ENCODE results near the gene VGF.

Gene VGF

DNA sequence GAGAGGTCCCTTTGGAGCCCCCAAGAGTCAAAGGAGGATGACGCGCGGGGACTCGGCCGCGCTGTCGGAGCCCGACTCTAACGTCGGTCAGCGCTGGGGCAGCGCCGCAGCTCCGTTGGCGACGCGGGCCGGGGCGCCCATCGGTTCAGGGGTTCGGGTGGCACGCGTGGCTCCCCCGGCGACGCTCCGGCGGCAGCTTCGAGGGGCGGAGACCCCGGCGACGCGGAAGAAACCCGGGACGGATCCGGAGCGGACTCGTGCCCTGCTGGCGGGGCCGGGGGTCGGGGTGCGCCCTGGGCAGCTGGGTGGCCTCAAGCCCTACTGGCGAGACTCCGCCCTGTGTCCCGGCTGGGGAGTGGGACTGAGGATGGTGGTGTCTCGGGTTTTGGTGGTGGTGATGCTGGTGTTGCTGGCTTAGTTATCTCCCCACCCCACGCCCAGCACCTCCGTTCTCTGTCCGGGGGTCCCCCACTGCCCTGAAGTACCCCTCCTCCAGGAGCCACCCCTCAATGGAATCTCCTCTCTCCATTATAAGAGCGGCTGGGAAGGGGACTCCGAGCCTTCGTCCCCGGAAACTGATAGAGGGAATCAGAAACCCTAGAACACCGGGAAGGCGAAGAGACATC lies 14.9 kb upstream of the VGF start, which contains the start of gene NAT16:
Gene NAT16 (minus strand): TSS at position 164 of the 626 bp plus-strand sequence. CDS start 5,486 bp downstream, outside the sequence.
- DNase-seq, result no peak

- DNase-seq, result no peak
Observed at GRCh38 chr7:101179713-101180112, 14.3 kb upstream of the VGF start.

- DNase-seq, result no peak
Observed at GRCh38 chr7:101179117-101179516, 13.7 kb upstream of the VGF start.

GRCh38 chr7:101177644-101178043 lies 12.3 kb upstream of the VGF start:
- DNase-seq, result no peak

DNA sequence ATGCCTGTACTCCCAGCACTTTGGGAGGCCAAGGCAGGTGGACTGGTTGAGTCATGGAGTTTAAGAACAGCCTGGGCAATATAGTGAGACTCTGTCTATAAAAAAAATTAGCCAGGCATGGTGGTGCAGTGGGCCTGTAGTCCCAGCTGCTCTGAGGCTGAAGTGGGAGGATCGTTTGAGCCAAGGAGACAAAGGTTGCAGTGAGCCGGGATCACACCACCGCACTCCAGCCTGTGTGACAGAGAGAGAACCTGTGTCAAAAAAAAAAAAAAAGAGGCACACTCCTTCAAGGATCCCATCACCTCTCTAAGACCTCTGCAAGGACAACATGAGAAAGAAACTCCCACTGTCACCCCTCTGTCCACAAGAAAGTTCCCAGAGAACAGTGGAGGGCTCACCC lies 10.3 kb upstream of the VGF start:
- no peak for DNase-seq

DNA sequence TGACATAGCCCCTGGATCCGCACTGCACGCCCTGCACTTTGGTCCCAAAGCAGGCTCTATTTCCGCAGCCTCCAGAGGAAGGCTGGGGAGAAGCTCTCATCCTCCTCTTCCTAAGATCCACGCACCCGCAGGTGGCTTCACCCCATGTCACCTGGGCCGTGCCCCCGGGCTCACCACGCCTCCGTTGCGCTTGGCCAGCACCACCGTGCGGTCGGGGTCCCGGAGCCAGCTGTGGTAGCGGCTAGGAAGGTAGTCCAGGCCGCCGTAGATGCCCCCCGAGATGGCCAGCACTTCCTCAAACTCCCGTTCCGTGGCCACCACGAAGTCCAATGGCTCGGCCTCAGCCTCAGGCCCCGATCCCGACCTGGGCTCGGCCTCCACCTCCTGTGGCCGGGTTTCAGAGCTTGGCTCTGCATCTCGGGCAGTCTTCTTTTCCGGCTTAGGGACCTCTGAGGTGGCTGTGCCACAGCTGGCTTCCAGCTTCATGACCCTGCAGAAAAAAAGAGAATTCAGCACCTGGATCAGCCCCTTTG lies 9.0 kb upstream of the VGF start:
- no peak for DNase-seq

DNA sequence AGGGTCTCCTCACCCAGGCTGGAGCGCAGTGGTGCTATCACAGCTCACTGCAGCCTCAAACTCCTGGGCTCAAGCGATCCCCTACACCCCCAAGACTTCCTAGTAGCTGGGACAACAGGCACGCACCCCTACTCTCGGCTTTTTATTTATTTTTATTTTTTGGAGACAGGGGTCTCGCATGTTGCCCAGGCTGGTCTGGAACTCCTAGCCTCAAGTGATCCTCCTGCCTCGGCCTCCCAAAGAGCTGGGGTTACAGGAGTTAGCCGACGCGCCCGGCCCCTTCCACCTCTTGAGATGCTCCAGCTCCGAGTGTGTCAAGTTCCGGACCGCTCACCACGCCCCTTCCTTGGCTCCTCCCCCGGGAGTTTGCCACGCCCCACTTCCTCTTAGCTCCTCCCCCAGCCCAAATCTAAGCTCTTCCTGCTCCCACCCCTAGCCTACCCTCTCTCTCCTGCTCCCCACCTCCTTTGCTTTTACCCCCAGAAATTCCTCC lies 8.4 kb upstream of the VGF start:
- DNase-seq, result peak; percentile 7

GRCh38 chr7:101172854-101173751 lies 7.7 kb upstream of the VGF start:
- peak; percentile 71 for DNase-seq

DNA sequence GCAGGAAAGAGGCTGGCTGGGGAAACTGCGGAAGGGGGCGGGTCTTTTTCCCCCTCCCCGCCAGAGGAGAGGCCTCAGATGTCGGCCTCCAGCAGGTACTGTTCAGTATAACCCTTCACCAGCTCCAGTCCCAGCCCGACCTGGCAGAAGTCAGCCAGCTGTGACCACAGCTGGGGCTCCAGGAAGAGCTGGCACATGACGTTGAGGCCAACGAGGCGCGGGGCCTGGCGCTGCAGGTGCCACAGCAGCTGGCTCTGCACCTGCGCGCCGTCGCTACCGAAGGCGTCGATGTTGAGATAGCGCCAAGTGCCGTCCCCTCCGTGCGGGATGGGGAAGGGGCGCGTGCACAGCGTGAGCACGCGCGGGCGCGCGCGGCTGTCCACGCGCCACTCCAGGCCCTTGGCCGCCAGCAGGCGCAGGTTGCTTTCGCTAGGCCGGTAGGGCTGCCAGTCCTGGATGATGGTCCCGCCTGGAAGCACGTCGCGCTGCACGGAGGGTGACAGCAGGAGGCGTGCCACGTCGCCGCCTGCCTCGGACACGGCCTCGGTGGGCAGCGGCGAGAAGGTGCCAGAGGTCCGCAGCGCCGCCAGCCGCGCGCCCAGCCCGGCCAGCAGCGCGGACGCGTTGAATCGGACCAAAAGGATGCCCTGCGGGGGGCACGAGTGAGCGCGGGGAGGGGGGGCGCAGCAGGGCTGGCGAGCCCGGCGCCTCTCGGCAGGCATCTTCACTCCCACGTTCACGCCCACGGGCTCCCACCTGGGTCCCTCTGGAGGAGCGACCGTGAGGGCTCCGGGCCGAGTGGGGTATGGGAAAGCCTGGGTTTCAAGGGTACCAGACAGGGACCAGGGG lies 6.9 kb upstream of the VGF start:
- DNase-seq, result peak; percentile 63

GRCh38 chr7:101171442-101171837 lies 6.1 kb upstream of the VGF start:
- no peak for DNase-seq

DNA sequence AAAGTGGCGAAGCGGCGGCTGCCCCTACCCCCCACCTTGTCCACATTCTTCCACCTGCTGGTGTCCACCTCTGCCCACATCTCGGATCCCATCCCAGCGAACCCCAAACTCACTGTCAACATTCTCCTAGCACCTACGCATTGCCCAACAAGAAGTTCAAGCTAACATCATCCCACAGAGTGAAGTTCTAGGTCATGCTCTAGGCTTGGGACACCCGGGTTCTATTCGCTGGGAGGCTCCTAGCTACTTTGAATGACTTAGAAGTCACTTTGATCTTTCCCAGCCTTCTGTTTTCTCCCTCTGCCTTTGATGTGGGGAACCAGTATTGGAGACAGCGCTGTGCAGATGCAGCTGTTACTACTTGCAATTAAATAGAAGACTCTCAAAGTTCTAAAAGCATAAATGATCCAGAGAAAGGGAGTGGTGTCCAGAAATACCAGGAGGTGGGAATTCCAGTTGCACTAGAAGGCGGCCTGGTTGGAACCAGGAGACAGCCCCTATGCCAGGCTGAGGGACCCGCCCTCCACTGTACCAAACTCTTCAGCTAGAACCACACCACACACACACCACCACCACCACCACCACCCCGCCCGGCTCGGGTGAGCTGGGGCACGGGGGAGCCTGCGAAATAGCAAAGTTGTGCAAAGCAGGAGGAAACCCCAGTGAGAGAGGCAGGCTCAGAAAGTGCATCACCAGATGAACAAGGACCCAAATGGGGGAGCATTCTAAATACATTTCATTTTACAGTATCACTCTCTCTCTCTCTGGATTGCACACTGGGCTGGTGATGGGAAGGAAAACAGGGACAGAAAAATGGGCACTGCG lies 5.5 kb upstream of the VGF start:
- DNase-seq, result no peak

GRCh38 chr7:101169838-101170551 lies 4.6 kb upstream of the VGF start:
- DNase-seq, result peak; percentile 24

- DNase-seq, result no peak
Observed at GRCh38 chr7:101169110-101169837, 3.9 kb upstream of the VGF start.

GRCh38 chr7:101168412-101169049 lies 3.2 kb upstream of the VGF start:
- no peak for DNase-seq

- DNase-seq, result no peak
Observed at GRCh38 chr7:101167645-101168411, 2.5 kb upstream of the VGF start.

GRCh38 chr7:101166909-101167644 lies 1.7 kb upstream of the VGF start:
- DNase-seq, result no peak

DNA sequence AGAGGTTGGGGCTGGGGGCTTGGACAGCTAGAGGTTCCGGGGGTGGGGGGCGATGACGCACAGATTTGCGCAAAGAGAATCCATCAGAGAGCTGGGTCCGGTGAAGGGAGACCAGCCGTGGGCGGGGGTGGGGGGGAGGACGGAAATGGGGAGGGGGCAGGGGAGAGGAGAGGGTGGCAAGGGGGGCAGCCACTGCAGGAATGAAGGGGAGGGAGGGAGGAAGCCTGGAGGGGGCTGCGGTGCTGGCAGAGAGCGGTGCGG lies 1.2 kb upstream of the VGF start:
- no peak for DNase-seq

GRCh38 chr7:101165958-101166647 lies 734 bp upstream of the VGF start:
- DNase-seq, result no peak
